H1 (cell line): ENCODE data around the gene SIX3. TPM values are rescaled to one million over a fixed set of nuclear protein-coding genes. Genes with fewer than 3 reads are reported as not detected.
A peak's percentile ranks its signal among the peaks of the same experiment; 100 is the strongest.

ENCODE experiments used
- ASH2L ChIP-seq: fragments of 200-600, 300-600 bp; sonication (generic); IDR thresholded peaks from one replicate; pipeline ENCODE4 v1.7.1; 2017; ENCODE audit warnings: low read length
- CBX8 ChIP-seq: fragments of 300-800, 300-1000 bp; sonication (generic); IDR thresholded peaks from 2 replicates; pipeline ENCODE4 v1.7.1; 2016; ENCODE audit warnings: low read depth, low read length, borderline replicate concordance
- CEBPB ChIP-seq: IDR thresholded peaks from 2 replicates; pipeline ENCODE4 v1.6.1; 2012; ENCODE audit warnings: low read depth, low read length
- CHD1 ChIP-seq: IDR thresholded peaks from 2 replicates; pipeline ENCODE4 v1.6.1; 2012; ENCODE audit warnings: low read depth, low read length, improper control_type of control experiment
- CREB1 ChIP-seq: IDR thresholded peaks from 2 replicates; pipeline ENCODE4 v1.6.1; 2012; ENCODE audit warnings: inconsistent platforms
- E2F6 ChIP-seq: IDR thresholded peaks from 2 replicates; pipeline ENCODE4 v1.6.1; 2012; ENCODE audit warnings: inconsistent platforms
- FOSL1 ChIP-seq: IDR thresholded peaks from 2 replicates; pipeline ENCODE4 v1.6.1; 2011; ENCODE audit warnings: mild to moderate bottlenecking, low read depth, low read length, moderate library complexity; ENCODE audit not compliant: insufficient read depth
- HDAC6 ChIP-seq: IDR thresholded peaks from one replicate; pipeline ENCODE4 v1.7.1; 2012; ENCODE audit warnings: low read depth, mild to moderate bottlenecking, inconsistent platforms, low read length, moderate library complexity
- JUN ChIP-seq: IDR thresholded peaks from 2 replicates; pipeline ENCODE4 v1.6.1; 2011; ENCODE audit warnings: low read depth, mild to moderate bottlenecking, improper control_type of control experiment, low read length
- JUND ChIP-seq: IDR thresholded peaks from 2 replicates; pipeline ENCODE4 v1.6.1; 2011; ENCODE audit warnings: mild to moderate bottlenecking, improper control_type of control experiment, low read length
- KDM4A ChIP-seq: IDR thresholded peaks from one replicate; pipeline ENCODE4 v1.7.1; 2012; ENCODE audit warnings: low read depth, mild to moderate bottlenecking, moderate library complexity, low read length, inconsistent platforms; ENCODE audit not compliant: severe bottlenecking
- MAFK ChIP-seq: IDR thresholded peaks from 2 replicates; pipeline ENCODE4 v1.6.1; 2012; ENCODE audit warnings: low read depth, mild to moderate bottlenecking, improper control_type of control experiment, low read length
- NRF1 ChIP-seq: IDR thresholded peaks from 2 replicates; pipeline ENCODE4 v1.6.1; 2011; ENCODE audit warnings: mild to moderate bottlenecking, low read depth, low read length, improper control_type of control experiment
- POU5F1 ChIP-seq: IDR thresholded peaks from 2 replicates; pipeline ENCODE4 v1.6.1; 2011; ENCODE audit warnings: low read depth, mild to moderate bottlenecking, low read length, moderate library complexity
- RAD21 ChIP-seq, 2 experiments: IDR thresholded peaks in 1 of 2; conservative IDR thresholded peaks in 1 of 2; 2 replicates each; pipeline ENCODE4 v1.6.1; 2011; ENCODE audit warnings: low read depth in 2 of 2, low read length in 2 of 2, improper control_type of control experiment in 1 of 2, inconsistent platforms in 1 of 2, mild to moderate bottlenecking in 1 of 2, moderate library complexity in 1 of 2
- RXRA ChIP-seq: IDR thresholded peaks from 2 replicates; pipeline ENCODE4 v1.6.1; 2011; ENCODE audit warnings: low read depth, mild to moderate bottlenecking, low read length, moderate library complexity; ENCODE audit not compliant: insufficient read depth
- SAP30 ChIP-seq: fragments of 300-600 bp; sonication (generic); IDR thresholded peaks from 2 replicates; pipeline ENCODE4 v1.7.1; 2012; ENCODE audit warnings: low read length, moderate library complexity, mild to moderate bottlenecking, inconsistent platforms; ENCODE audit not compliant: insufficient read depth, insufficient replicate concordance
- SIRT6 ChIP-seq: IDR thresholded peaks from one replicate; pipeline ENCODE4 v1.7.1; 2012; ENCODE audit warnings: low read length, inconsistent platforms
- SP1 ChIP-seq: IDR thresholded peaks from 2 replicates; pipeline ENCODE4 v1.6.1; 2011; ENCODE audit warnings: low read depth, low read length
- SP4 ChIP-seq: IDR thresholded peaks from 2 replicates; pipeline ENCODE4 v1.6.1; 2012; ENCODE audit warnings: low read length, inconsistent platforms
- TBP ChIP-seq: IDR thresholded peaks from 2 replicates; pipeline ENCODE4 v1.6.1; 2011; ENCODE audit warnings: low read depth, low read length, improper control_type of control experiment
- TCF12 ChIP-seq: IDR thresholded peaks from 2 replicates; pipeline ENCODE4 v1.6.1; 2011; ENCODE audit warnings: low read depth, mild to moderate bottlenecking, low read length
- TEAD4 ChIP-seq: IDR thresholded peaks from 2 replicates; pipeline ENCODE4 v1.6.1; 2012; ENCODE audit warnings: low read depth, low read length, inconsistent platforms, mixed read lengths
- polyA plus RNA-seq, 7 experiments: library from polyadenylated mRNA; depleted of rRNA in 3 of 7; stranded (reverse) in 5 of 7; unstranded in 2 of 7; fragments of >200 nt in 5 of 7; fragments of 200-250 nt in 2 of 7; gene quantifications; 1 replicate in 5 of 7; 2 replicates in 1 of 7; 4 replicates in 1 of 7; pipeline versions ENCODE4 v1.2.1 to v1.2.3, GENCODE V29; 2011 to 2013; ENCODE audit warnings: missing spikeins in 2 of 7, mixed read lengths in 2 of 7
- total RNA-seq: library from RNA; stranded (reverse); fragmentation: NEBNext Ultra II Directional; extraction: Animal tissue kit (Norgen Biotek cat#: 25700); gene quantifications from 2 replicates; pipeline ENCODE4 v1.2.1, GENCODE V29; 2021
- TF ChIP-seq, protein P1 (sequence below): IDR thresholded peaks from 2 replicates; pipeline ENCODE4 v1.6.1; 2012; ENCODE audit warnings: inconsistent platforms

SIX3 gene
- total and polyA plus RNA-seq, 2 of the 8 experiments (the other 6 are each of a cell fraction or from before 2014, with no cell fraction given) = 0.02 to 0.19 TPM

GRCh38 chr2:44944102-44944951, 2.8 kb downstream of the SIX3 start (continued):
- no peak for TF ChIP-seq SAP30
- TF ChIP-seq RAD21 (IDR thresholded peaks at IDR 0.05 in 1 of 2, conservative IDR thresholded peaks at IDR 0.05 in 1 of 2; ENCODE audit: low read depth in 2 of 2, low read length in 2 of 2) = no peak
- no peak for TF ChIP-seq JUN
- no peak for TF ChIP-seq RXRA
- TF ChIP-seq CEBPB = no peak
- no peak for TF ChIP-seq SP4
- no peak for TF ChIP-seq SIRT6
- no peak for TF ChIP-seq CREB1
- TF ChIP-seq HDAC6 = no peak
- TF ChIP-seq, protein P1, sequence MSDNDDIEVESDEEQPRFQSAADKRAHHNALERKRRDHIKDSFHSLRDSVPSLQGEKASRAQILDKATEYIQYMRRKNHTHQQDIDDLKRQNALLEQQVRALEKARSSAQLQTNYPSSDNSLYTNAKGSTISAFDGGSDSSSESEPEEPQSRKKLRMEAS = no peak
- no peak for TF ChIP-seq CHD1
- TF ChIP-seq POU5F1 = no peak
- TF ChIP-seq TBP = no peak
- TF ChIP-seq KDM4A = peak; percentile 34
- no peak for TF ChIP-seq E2F6
- 0 out of 2 replicates have a peak, but pooled peaks have one; percentile 38 for TF ChIP-seq SP1
- TF ChIP-seq TCF12 = no peak
- TF ChIP-seq FOSL1 = no peak
- TF ChIP-seq TEAD4 = peak; percentile 49; the same call in 1 of the 2 replicates
- TF ChIP-seq NRF1 = no peak
- peak; percentile 94 for TF ChIP-seq ASH2L
- no peak for TF ChIP-seq CBX8
- no peak for TF ChIP-seq JUND
- no peak for TF ChIP-seq MAFK
